Stomach (tissue), 4 donors: Measurements from ENCODE around the gene DUSP8.

Source experiments
- EP300 ChIP-seq: sonication (generic); formaldehyde crosslinking; IDR thresholded peaks from one replicate; pipeline ENCODE4 v1.6.1; 2017; ENCODE audit warnings: antibody characterized with exemption
- POLR2A ChIP-seq, 4 donors: fragments of 450-650 bp; IDR thresholded peaks; one replicate each; pipeline ENCODE4 v1.6.1; 2016; ENCODE audit warnings: antibody characterized with exemption in 4 of 4, control low read depth in 2 of 4, mild to moderate bottlenecking in 1 of 4, moderate library complexity in 1 of 4
- TF ChIP-seq, protein P1 (sequence below), 7 experiments: fragments of 450-650 bp in 4 of 7; fragments of 200-600 bp in 3 of 7; sonication (generic) in 3 of 7; IDR thresholded peaks; one replicate each; pipeline ENCODE4 v1.5.1; 2016 to 2019; ENCODE audit warnings: antibody characterized with exemption in 7 of 7, control low read depth in 2 of 7, mild to moderate bottlenecking in 1 of 7

DNA sequence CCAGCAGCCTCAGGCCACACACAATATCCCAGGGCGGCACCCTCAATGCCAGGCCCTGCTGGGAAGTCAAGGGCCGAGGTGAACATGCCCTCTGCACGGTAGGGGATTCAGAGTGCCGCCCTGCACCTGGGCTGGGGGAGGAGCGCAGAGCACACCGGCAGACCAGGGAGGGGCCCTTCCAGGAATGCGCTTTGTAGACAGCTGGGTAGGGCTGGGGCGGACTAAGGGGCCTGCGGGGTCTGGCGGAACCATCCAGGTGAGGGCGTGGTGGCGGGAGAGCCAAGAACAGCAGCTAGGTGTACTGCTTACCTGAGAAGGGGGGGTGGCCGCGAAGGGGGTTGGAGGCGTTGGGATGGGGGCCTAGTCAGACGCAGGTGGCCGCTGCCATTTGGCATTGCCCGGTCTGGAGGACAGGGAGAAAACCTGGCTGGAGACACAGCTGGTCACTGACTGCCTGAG is 26.0 kb downstream of the DUSP8 start:
- TF ChIP-seq, protein P1, sequence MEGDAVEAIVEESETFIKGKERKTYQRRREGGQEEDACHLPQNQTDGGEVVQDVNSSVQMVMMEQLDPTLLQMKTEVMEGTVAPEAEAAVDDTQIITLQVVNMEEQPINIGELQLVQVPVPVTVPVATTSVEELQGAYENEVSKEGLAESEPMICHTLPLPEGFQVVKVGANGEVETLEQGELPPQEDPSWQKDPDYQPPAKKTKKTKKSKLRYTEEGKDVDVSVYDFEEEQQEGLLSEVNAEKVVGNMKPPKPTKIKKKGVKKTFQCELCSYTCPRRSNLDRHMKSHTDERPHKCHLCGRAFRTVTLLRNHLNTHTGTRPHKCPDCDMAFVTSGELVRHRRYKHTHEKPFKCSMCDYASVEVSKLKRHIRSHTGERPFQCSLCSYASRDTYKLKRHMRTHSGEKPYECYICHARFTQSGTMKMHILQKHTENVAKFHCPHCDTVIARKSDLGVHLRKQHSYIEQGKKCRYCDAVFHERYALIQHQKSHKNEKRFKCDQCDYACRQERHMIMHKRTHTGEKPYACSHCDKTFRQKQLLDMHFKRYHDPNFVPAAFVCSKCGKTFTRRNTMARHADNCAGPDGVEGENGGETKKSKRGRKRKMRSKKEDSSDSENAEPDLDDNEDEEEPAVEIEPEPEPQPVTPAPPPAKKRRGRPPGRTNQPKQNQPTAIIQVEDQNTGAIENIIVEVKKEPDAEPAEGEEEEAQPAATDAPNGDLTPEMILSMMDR (IDR thresholded peaks at IDR 0.05): no peak
- TF ChIP-seq POLR2A (IDR thresholded peaks at IDR 0.05) (no peak), EP300 (no peak)
